Islet precursor cell (in vitro differentiated cells): ENCODE data around the gene SF3B4.
"Not testable (repeated sequence)": the region's sequence is repeated elsewhere in the genome, so short reads cannot be mapped to it uniquely, and the experiment has no call there.

Experiments
- DNase-seq: peaks from one replicate; pipeline ENCODE4 v3.0.0-alpha.2; 2018

SF3B4 gene

DNA sequence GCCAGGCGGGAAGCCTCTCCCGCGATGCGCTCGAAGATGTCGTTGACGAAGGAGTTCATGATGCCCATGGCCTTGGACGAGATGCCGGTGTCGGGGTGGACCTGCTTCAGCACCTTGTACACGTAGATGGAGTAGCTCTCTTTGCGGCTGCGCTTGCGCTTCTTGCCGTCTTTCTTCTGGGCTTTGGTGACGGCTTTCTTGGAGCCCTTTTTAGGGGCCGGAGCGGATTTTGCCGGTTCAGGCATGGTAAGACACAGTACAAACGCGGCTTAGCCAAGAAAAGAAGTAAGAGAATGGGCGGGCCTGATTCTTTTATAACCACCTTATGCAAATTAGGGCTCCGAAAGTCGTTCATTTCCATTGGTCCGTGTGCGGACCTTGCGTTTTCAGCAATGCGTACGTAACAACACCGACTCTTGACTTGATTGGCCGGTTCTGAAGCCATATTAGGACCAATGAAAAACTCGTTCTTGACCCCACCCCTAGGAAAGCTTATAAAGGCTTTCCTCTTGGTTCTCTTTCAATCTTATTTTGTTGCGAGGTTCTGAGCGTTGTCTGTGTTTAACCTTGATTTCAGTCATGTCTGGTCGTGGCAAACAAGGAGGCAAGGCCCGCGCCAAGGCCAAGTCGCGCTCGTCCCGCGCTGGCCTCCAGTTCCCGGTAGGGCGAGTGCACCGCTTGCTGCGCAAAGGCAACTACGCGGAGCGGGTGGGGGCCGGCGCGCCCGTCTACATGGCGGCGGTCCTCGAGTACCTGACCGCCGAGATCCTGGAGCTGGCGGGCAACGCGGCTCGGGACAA is 41.0 kb downstream of the SF3B4 start:
- peak; percentile 96 for DNase-seq

DNA sequence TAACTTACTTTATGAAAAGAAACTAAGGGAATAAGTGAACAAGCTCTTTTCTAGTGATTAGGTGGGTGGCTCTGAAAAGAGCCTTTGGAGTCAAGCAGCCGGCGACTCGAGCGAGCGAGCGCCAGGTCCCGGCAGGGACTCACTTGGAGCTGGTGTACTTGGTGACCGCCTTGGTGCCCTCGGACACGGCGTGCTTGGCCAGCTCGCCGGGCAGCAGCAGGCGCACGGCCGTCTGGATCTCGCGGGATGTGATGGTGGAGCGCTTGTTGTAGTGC is 41.5 kb downstream of the SF3B4 start:
- DNase-seq: not testable (repeated sequence)

DNA sequence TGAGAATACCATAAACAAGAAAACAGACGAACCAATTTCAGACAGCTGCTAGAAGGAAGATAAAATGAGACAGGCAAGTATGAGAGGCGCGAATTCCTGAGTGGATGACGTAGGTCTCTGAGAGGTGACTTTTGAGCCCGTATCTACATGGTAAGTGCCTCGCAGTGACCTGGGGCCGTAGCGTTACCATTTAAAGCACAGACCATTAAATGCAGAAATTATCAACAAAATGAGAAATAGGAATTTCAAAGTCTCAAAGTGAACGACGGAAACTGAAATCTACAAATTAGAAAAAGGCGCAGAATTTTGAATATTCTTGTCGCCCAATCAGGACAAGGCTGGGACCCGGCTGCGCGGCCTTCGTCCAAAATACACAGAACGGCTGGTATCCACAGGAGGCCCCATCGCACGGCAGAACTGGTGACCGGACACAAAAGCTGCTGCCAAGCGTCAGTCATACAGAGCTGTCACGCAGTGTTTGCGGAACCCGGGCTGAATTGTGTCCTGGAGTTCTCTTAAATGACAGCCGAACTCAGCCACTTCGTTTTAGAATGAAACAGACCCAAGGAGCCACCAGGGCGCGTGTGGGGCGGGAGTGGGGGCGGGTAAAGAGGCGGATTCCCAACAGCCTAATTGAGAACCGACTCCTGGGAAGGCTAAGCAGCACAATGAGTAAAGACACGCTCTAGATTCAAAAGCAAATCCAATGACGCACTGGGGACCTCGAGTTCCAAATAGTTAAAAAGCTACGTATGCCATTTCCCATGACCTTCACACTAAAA is 42.1 kb downstream of the SF3B4 start:
- DNase-seq: peak; percentile 88

DNA sequence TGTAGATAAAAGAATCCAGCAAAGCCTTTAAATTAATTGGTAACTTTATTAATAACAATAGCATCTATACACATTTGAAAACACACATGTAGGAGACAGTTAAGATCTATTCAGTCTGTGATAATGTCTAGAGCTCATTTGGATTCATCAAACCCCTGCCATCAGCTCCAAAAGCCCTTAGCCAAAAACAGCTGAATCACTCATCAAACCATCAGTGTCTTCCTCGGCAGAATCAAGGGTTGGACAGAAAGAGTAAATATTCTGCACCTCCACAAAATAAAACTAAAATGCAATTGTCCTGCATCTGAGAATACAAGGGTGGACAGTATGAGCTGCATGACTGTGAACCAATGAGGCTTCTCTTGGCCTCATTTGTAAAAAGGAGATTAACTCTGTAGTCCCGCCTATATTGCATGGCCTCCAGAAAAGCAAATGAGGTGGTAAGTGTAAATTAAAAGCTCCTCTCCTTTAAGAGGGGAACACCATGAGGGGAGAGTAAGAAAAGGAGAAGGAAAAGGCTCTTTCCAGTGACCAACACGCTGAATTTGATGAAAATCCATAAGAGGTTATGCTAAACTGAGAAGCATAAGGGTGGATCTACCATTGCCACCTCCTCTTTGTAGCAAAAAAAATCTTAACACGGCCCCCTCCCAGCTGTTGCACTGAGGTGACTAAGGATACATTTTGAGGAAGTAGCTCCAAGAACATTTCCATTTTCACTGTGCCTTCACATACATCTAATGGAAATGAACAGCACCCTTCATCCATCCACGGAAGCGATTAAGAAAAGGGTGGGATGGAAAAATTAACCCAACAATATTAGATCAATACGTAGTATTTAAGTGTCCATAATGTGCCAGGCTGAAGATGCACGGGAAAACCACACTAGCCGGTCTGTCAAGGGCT is 42.9 kb downstream of the SF3B4 start:
- DNase-seq: no peak

DNA sequence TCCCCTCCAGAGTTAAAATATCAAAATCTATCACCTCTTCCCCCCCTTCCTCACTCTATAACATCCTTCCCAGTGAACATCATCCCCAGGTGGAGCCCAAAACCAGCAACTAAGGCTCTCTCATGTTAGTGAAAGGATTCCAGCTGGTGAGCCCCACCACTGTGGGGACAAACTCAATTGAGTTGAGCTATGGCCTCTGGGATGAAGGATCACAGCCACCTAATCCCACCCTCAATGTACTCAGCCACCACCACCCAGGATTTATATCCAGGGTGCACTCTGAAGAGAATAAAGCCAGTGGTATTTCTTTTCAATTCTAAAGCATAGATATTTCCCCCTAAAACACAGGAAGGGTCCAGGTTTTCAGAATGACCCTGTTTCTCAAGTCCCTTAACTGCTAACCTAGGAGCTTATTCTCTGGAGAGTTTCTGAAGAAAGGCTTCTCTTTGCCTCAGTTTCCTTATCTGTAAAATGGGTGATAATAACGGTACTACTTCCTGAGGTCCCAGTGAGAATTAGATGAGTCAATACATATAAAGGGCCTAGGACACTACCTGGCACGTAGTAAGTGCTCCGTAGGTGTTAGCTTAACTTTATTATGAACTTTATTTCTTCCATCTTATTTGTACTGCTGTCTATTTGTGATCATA is 43.9 kb downstream of the SF3B4 start:
- DNase-seq: no peak

DNA sequence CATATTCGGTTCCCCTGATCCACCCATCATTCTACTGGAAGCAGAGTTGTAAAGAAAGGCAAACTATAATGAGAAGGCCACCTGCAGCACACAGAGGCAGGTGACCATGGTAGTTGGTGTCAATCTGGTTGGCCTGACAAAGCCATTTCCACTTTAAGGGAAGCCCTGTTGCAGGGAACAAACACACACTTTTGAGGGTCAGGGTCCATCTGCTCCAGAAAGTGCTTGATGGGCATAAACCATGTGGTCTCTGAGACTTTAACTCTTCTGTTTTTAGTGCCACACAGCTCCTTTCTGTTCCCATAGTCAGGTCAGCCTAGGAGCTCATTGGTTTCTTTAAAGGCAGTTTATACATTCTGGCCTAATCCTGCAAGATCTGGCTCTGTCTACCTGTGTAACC is 45.7 kb downstream of the SF3B4 start:
- DNase-seq: no peak

DNA sequence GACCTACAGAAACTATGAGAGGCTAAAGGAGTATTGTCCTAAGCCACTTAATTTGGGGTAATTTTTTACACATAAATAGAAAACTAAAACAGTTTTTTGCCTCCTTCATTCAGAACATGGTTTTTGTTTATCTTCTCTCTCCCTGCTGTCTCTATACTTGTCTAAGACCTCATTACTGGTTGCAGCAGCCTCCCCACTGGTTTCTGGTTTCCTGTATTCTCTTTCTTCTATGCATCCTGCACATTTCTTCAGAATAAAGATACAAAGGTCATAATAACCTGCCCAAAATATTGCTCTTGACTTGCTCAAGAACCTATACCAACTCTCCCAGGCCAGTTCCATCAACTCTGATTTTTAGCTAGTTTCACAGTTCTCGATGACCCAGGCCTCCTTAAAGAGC is 48.0 kb downstream of the SF3B4 start:
- no peak for DNase-seq

DNA sequence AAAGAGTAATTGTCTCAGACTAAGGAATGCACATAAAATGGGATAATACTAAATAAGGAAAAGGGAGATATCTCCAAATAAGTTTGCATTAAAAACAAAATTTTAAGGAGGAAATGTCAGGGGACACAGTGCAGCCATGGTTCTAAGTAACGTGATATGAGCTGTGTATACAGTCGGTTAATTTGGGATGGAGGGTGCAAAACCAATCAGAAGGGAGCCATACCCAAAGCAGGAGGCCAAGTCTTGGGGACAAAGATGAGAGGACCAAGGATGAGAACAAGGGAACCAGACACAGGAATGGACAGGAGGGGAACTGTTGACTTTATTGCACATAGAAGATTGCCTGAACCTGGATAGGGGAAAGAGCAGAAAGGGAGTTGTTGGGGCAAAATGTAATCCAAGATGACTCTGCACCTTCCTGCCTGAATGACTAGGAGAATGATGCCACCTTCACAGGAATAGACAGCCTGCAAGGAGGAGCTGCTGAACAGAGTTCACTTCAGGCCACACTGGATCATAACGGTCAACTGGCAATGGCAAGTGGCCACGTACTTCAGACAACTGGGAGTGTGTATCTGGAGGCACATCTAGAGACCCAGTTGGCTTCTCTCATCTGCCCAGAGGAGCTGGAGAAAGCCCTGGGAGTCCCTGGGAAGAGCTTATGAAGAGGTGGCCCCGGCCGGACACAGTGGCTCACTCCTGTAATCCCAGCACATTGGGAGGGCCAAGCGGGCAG is 50.2 kb downstream of the SF3B4 start:
- DNase-seq: no peak
